Measurements from ENCODE around the gene CHMP4B. TPM values are rescaled to one million over a fixed set of nuclear protein-coding genes. Genes with fewer than 3 reads are reported as not detected.
A peak's percentile ranks its signal among the peaks of the same experiment; 100 is the strongest.

CHMP4B gene
- total RNA-seq = 100 to 1,000 TPM in 5 of 9 donors, 10 to 100 TPM in 4; 55.1 to 132 (median 101) TPM
- 100 to 1,000 TPM in 1 of 3 donors, 10 to 100 TPM in 2; 68.5 to 150 (median 86.3) TPM for polyA plus RNA-seq
- long read RNA-seq, donor 1, transcript CHMP4B-201 (5 exons, 1,646 nt) = major isoform, 55 of 68 reads
- long read RNA-seq, donor 1, partial matches to known transcripts = 13 of 68 reads
- long read RNA-seq, donor 1, other reads (novel, unspliced or antisense) = 0 of 68 reads
- long read RNA-seq, donor 2, transcript CHMP4B-201 (5 exons, 1,646 nt) = major isoform, 28 of 52 reads
- long read RNA-seq, donor 2, partial matches to known transcripts = 24 of 52 reads
- long read RNA-seq, donor 2, other reads (novel, unspliced or antisense) = 0 of 52 reads
- long read RNA-seq, donor 3, transcript CHMP4B-201 (5 exons, 1,646 nt) = major isoform, 33 of 40 reads
- long read RNA-seq, donor 3, partial matches to known transcripts = 7 of 40 reads
- long read RNA-seq, donor 3, other reads (novel, unspliced or antisense) = 0 of 40 reads
- long read RNA-seq, donor 4, partial matches to known transcripts = 4 of 4 reads
- long read RNA-seq, donor 4, other reads (novel, unspliced or antisense) = 0 of 4 reads
- long read RNA-seq, donor 5, partial matches to known transcripts = 4 of 5 reads
- long read RNA-seq, donor 5, other reads (novel, unspliced or antisense) = 1 of 5 reads
- long read RNA-seq, donor 6, partial matches to known transcripts = 5 of 6 reads
- long read RNA-seq, donor 6, other reads (novel, unspliced or antisense) = 1 of 6 reads
- long read RNA-seq, donor 7, transcript CHMP4B-201 (5 exons, 1,646 nt) = major isoform, 27 of 50 reads
- long read RNA-seq, donor 7, partial matches to known transcripts = 23 of 50 reads
- long read RNA-seq, donor 7, other reads (novel, unspliced or antisense) = 0 of 50 reads
- long read RNA-seq, donor 8, transcript CHMP4B-201 (5 exons, 1,646 nt) = major isoform, 66 of 75 reads
- long read RNA-seq, donor 8, partial matches to known transcripts = 9 of 75 reads
- long read RNA-seq, donor 8, other reads (novel, unspliced or antisense) = 0 of 75 reads
- long read RNA-seq, donor 9, transcript CHMP4B-201 (5 exons, 1,646 nt) = major isoform, 30 of 30 reads
- long read RNA-seq, donor 9, partial matches to known transcripts = 0 of 30 reads
- long read RNA-seq, donor 9, other reads (novel, unspliced or antisense) = 0 of 30 reads
- long read RNA-seq, donor 10, transcript CHMP4B-201 (5 exons, 1,646 nt) = major isoform, 44 of 50 reads
- long read RNA-seq, donor 10, partial matches to known transcripts = 6 of 50 reads
- long read RNA-seq, donor 10, other reads (novel, unspliced or antisense) = 0 of 50 reads

- Histone ChIP-seq H3K4me1 (replicated peaks in 1 of 2) (peaks cover 17 to 30% of the 10 kb centered on the region in 2 donors), H3K9me3 (replicated peaks in 1 of 3) (no peaks in the 10 kb centered on the region), H3K36me3 (replicated peaks in 1 of 2) (no peaks in the 10 kb centered on the region), H3K27me3 (no peaks in the 10 kb centered on the region), H3K27ac (peak within 1 kb of the TSS; percentile 88 to 98 (median 96)), H3K4me3 (peak within 1 kb of the TSS; percentile 38 to 98 (median 69))
- DNase-seq = peak; percentile 99 to 100 (median 99)
- TF ChIP-seq POLR2A (IDR thresholded peaks at IDR 0.05) = peak; percentile 89 to 96
- no peak for TF ChIP-seq CTCF (IDR thresholded peaks at IDR 0.05)
- intact Hi-C loops (cut with DNase I) = no loop called here
- WGBS, 4 donors = 0 to 2% (median 1%) methylated on average over 14 to 71 of the region's 71 CpGs
These were observed at the start of gene CHMP4B for GRCh38 chr20:33810885-33811775. TSS of gene CHMP4B (plus strand) at chr20:33811348. CDS start at chr20:33811469, 121 bp downstream.

GRCh38 chr20:33761698-33762250 lies 49.4 kb upstream of the CHMP4B start:
- WGBS, 4 donors = 94 to 98% (median 95%) methylated on average over 8 to 13 of the region's 13 CpGs
- Histone ChIP-seq H3K4me1 (replicated peaks in 1 of 2) (no peaks in the 10 kb centered on the region), H3K36me3 (replicated peaks in 1 of 2) (no peaks in the 10 kb centered on the region), H3K4me3 (no peak overlapping the region), H3K9me3 (replicated peaks in 1 of 3) (no peaks in the 10 kb centered on the region), H3K27ac (no peak overlapping the region), H3K27me3 (no peaks in the 10 kb centered on the region)
- no peak for TF ChIP-seq CTCF (IDR thresholded peaks at IDR 0.05)
- no peak for TF ChIP-seq POLR2A (IDR thresholded peaks at IDR 0.05)
- intact Hi-C loops (cut with DNase I) = no loop called here
- no peak for DNase-seq

- no peak overlapping the region for H3K27ac ChIP-seq
- no peaks in the 10 kb centered on the region for H3K27me3 ChIP-seq
- intact Hi-C loops (cut with DNase I) = no loop called here
- no peaks in the 10 kb centered on the region for H3K4me1 ChIP-seq (replicated peaks in 1 of 2)
- no peak overlapping the region for H3K4me3 ChIP-seq
- peaks cover 0 to 3% of the 10 kb centered on the region in 2 donors for H3K36me3 ChIP-seq (replicated peaks in 1 of 2)
- no peaks in the 10 kb centered on the region for H3K9me3 ChIP-seq (replicated peaks in 1 of 3)
- 77 to 90% (median 81%) methylated on average over 2 of the region's 2 CpGs for WGBS, 4 donors
- no peak for DNase-seq
- TF ChIP-seq CTCF (IDR thresholded peaks at IDR 0.05) (no peak), POLR2A (IDR thresholded peaks at IDR 0.05) (no peak)
These were observed 46.0 kb upstream of the CHMP4B start for GRCh38 chr20:33765099-33765498.

Data from adrenal gland (tissue), 19 donors.